Pancreas (tissue), 10 donors: ENCODE results near the gene AKR1C1. TPM values are rescaled to one million over a fixed set of nuclear protein-coding genes. Genes with fewer than 3 reads are reported as not detected.
"Not testable (repeated sequence)": the region's sequence is repeated elsewhere in the genome, so short reads cannot be mapped to it uniquely, and the experiment has no call there.

Source experiments
- ATAC-seq, 4 donors: fragments of 200-7000 bp; cut with Tn5 transposase; one replicate each; pipeline versions ENCODE4 v1.8.0 to v1.9.1; 2020; ENCODE audit warnings: mild to moderate bottlenecking in 4 of 4, moderate library complexity in 4 of 4
- DNase-seq, 6 donors: peaks; one replicate each; pipeline ENCODE4 v3.0.0-alpha.2; 2020
- FAIRE-seq: peaks from 2 replicates; lab custom pipeline; 2012; peaks lifted over from hg19 to GRCh38; lab: Jason Lieb, UNC
- H3K27ac ChIP-seq, 4 donors: fragments of 200-600 bp; sonication (generic); 1 replicate in 3 of 4; 2 replicates in 1 of 4; pipeline versions ENCODE4 v1.5.0 to v1.8.0; 2020
- H3K27me3 ChIP-seq, 4 donors: fragments of 200-600 bp; one replicate each; pipeline ENCODE4 v1.8.0; 2021
- H3K36me3 ChIP-seq, 3 donors: fragments of 200-600 bp; sonication (generic) in 1 of 3; one replicate each; pipeline versions ENCODE4 v1.5.0 to v1.8.0; 2020 to 2021
- H3K4me1 ChIP-seq, 3 donors: fragments of 200-600 bp; one replicate each; pipeline ENCODE4 v1.8.0; 2021
- H3K4me3 ChIP-seq, 4 donors: fragments of 200-600 bp; sonication (generic) in 2 of 4; one replicate each; pipeline versions ENCODE4 v1.5.0 to v1.8.0; 2020 to 2021
- H3K9me3 ChIP-seq, 4 donors: fragments of 200-600 bp; one replicate each; pipeline ENCODE4 v1.8.0; 2021
- WGBS, 2 donors: extraction: QIAGEN DNeasy Blood & Tissue Kit; methylation state at CpG; one replicate each; pipeline ENCODE4 v1.1.7; 2013; 5-methylcytosine and 5-hydroxymethylcytosine counted together
- intact Hi-C, 3 donors: fragments of 100-400 bp; cut with DNase I; formaldehyde crosslinking; loops; one replicate each; pipeline versions ENCODE4 v1.11.1 to v1.14.2; 2022
- polyA plus RNA-seq, 2 donors: library from polyadenylated mRNA; stranded (reverse); fragments of 200-250 nt; gene quantifications; one replicate each; pipeline ENCODE4 v1.2.3, GENCODE V29; 2013
- total RNA-seq, 6 donors: library from RNA; stranded (reverse); fragmentation: NEBNext Ultra II Directional in 4 of 6; extraction: Animal tissue kit (Norgen Biotek cat#: 25700) in 4 of 6; gene quantifications; one replicate each; pipeline versions ENCODE4 v1.2.1 to v1.2.4, GENCODE V29; 2021 to 2023
- TF ChIP-seq, protein P1 (sequence below), 4 donors: fragments of 200-600 bp; sonication (generic) in 3 of 4; IDR thresholded peaks; one replicate each; pipeline versions ENCODE4 v1.5.0 to v1.8.0; 2021; ENCODE audit warnings: antibody characterized with exemption in 4 of 4
- donor health status: healthy with polysubstance abuse.
- donor health status: DM: no; HTN: no; CAD: no; lungs with moderate emphysema.
- donor health status: DM: no; HTN: no; CAD: no.
- donor health status: control.
- donor health status: control.
- donor health status: Bipolar disorder and iron deficiency.
- donor health status: DM: yes; HTN: yes; CAD: no.
- donor health status: DM: no; HTN: no; CAD: no.
- donor health status: DM: no; HTN: no; CAD: no.
- donor health status: DM: yes; HTN: yes; CAD: no.

Gene AKR1C1
- 10 to 100 TPM in 2 of 6 donors, 1 to 10 TPM in 4; 4.1 to 17.4 (median 8.8) TPM for total RNA-seq
- 10 to 100 TPM in 1 of 2 donors, 1 to 10 TPM in 1; 9.2 to 11.8 TPM for polyA plus RNA-seq

DNA sequence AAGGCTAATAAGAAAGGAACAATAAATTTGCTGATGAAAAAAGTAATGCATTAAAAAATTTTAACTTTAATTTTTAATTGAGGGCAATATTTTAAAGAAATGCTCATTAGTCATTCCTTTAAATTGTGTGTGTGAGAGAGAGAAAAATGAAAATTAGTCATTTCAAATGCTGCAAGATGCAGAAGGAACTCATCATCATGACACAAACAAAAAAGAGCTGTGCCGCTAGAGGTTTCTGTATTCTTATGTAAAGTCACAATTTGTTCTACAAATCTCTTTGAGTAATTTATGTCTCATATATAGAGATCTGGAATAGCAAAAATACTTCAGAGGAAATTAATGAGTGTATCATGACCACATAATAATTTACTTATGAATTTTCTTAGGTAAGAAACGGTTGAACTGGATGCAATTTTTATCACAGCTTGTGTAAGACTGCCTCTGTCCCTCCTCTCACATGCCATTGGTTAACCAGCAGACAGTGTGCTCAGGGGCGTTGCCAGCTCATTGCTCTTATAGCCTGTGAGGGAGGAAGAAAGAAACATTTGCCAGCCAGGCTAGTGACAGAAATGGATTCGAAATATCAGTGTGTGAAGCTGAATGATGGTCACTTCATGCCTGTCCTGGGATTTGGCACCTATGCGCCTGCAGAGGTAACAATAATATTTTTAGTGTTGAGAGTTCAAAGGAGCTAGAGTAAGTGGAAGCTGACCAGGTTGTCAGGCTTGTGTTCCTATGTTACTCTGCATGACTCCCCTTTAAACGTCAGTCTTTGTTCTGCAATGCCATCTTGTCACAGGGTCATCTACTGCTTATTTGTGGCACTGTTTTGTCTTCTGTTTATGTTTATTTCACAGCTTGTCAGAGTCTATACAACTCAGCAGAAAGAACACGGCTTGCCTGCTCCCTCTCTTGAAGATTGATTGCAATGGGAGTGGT, at the start of gene AKR1C1:
TSS of gene AKR1C1 (plus strand) at position 540 of the 939 bp plus-strand sequence. CDS start at position 570, 30 bp downstream.
- peak in 1 of 6 donors; percentile 24 for DNase-seq
- H3K9me3 ChIP-seq, H3K27me3 ChIP-seq, H3K27ac ChIP-seq, H3K4me1 ChIP-seq, intact Hi-C loops, H3K36me3 ChIP-seq: not testable (repeated sequence)
- ATAC-seq, result peak; percentile 96 to 99 (median 99)
- FAIRE-seq, result peak; percentile 57
- WGBS, 2 donors, result 20 to 28% methylated on average over 6 of the region's 7 CpGs
- peak within 1 kb of the TSS in 1 of 4 donors; percentile 25 for H3K4me3 ChIP-seq

DNA sequence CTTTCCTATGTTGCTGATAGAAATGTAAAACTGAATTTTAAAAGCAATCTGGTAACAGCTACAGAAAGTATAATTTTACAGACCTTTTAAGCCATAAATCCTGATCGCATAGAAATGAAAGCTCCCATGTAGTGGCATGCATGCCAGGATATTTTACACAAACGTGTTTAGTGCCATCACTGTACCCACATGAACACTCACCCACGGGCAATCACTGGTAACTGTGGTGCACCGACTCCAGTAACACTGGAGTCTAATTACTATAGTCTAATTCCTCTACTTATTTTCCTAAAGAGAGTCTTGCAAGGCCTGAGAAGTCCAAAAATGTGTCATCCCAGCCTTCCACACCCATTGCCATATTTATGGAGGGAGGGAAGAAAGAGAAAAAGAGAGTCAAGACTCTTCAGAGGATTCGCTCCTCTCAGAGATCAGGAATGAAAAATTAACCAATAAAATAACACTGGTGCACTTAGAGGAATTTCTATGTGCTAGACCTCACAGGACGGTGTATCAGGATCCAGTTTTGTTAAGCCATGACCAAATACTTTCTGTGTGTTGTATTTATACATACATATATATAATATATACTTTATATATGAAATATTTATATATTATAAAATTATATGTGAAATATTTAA, 48.9 kb upstream of the AKR1C1 start:
- Histone ChIP-seq H3K4me3 (no peak overlapping the region), H3K27ac (no peak overlapping the region), H3K27me3 (no peaks in the 10 kb centered on the region), H3K9me3 (no peaks in the 10 kb centered on the region), H3K36me3 (no peaks in the 10 kb centered on the region), H3K4me1 (no peaks in the 10 kb centered on the region)
- FAIRE-seq (no peak), DNase-seq (no peak), ATAC-seq (no peak)
- intact Hi-C loops, result no loop called here
- 86 to 91% methylated on average over 6 of the region's 6 CpGs for WGBS, 2 donors
- TF ChIP-seq, protein P1, sequence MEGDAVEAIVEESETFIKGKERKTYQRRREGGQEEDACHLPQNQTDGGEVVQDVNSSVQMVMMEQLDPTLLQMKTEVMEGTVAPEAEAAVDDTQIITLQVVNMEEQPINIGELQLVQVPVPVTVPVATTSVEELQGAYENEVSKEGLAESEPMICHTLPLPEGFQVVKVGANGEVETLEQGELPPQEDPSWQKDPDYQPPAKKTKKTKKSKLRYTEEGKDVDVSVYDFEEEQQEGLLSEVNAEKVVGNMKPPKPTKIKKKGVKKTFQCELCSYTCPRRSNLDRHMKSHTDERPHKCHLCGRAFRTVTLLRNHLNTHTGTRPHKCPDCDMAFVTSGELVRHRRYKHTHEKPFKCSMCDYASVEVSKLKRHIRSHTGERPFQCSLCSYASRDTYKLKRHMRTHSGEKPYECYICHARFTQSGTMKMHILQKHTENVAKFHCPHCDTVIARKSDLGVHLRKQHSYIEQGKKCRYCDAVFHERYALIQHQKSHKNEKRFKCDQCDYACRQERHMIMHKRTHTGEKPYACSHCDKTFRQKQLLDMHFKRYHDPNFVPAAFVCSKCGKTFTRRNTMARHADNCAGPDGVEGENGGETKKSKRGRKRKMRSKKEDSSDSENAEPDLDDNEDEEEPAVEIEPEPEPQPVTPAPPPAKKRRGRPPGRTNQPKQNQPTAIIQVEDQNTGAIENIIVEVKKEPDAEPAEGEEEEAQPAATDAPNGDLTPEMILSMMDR (IDR thresholded peaks at IDR 0.05), result no peak

DNA sequence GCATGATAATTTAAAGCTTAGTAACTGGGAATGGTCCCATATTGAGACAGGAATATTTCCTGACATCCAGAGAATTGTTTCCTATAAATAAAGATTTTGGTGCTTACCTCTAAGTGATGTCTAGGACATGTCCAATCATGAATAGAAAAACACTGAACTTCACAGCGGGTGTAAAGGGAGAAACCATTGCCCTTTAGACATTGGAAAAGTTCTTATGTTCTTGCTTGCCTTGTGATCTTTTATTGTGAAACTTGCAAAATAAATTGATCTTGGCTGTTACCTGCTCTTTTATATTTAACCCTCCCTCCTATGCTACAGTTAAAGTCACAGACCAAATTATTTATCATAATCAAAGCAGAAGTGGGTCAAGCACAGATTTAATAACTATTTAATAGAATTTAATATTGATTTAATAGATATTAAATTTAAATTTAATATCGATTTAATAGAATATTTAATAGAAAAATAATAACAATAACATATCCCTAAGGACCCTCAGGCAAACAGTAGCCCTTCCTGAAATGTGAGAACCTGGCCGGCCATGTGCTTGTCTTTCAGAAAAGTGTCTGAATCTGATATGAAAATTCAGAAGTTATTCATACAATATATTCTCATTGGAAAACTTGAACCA, 47.0 kb upstream of the AKR1C1 start:
- ATAC-seq, result no peak
- TF ChIP-seq, protein P1 (IDR thresholded peaks at IDR 0.05), result no peak

DNA sequence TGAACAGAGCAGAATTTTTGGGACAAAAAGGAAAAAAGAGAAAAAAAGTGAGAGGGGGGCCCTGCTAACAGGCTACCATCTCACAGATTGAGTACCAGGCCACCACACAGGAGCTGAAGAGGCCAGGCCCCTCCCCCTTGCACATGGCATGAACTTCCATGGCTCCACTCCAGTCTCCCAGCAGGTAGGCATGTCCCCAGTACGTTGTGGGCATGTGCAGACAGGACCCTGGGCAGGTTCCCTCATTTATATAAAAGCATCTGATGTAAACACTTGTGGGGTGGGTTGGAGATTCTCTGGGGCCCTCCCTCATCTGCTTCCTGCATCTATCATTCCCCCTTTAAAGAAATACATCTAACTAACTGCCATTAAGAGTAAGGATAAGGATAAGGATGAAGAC, 45.0 kb upstream of the AKR1C1 start:
- H3K4me1 ChIP-seq, result no peaks in the 10 kb centered on the region
- TF ChIP-seq, protein P1 (IDR thresholded peaks at IDR 0.05), result no peak
- ATAC-seq (no peak), DNase-seq (no peak), FAIRE-seq (no peak)
- H3K4me3 ChIP-seq, result no peak overlapping the region
- no peaks in the 10 kb centered on the region for H3K27me3 ChIP-seq
- 74 to 76% methylated on average over 1 of the region's 1 CpG for WGBS, 2 donors
- H3K9me3 ChIP-seq, result no peaks in the 10 kb centered on the region
- intact Hi-C loops, result no loop called here
- H3K36me3 ChIP-seq, result no peaks in the 10 kb centered on the region
- H3K27ac ChIP-seq, result no peak overlapping the region

More for the DNA sequence above, 47.0 kb upstream of the AKR1C1 start:
- Histone ChIP-seq H3K36me3 (no peaks in the 10 kb centered on the region), H3K9me3 (no peaks in the 10 kb centered on the region), H3K27ac (no peak overlapping the region), H3K4me1 (no peaks in the 10 kb centered on the region), H3K27me3 (no peaks in the 10 kb centered on the region), H3K4me3 (no peak overlapping the region)
- WGBS, 2 donors, result 78 to 85% methylated on average over 3 of the region's 3 CpGs
- DNase-seq, result no peak
- intact Hi-C loops, result no loop called here
- FAIRE-seq, result no peak

DNA sequence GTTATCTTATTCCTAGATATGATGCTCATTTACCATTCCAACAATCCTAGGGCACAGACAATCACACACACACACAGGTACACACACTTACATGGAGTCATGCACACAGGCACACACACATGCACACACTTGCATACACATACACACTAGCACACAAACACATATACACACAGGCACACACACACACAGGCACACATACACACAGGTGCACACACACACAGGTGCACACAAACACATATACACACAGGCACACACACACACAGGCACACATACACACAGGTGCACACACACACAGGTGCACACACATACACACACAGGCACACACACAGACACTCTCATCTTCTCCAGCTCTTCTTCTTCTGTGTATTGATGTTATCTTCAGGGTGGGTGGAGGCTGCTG, 38.7 kb upstream of the AKR1C1 start:
- intact Hi-C loops, FAIRE-seq, H3K9me3 ChIP-seq: not testable (repeated sequence)

More for the DNA sequence above, 38.7 kb upstream of the AKR1C1 start:
- H3K4me1 ChIP-seq, H3K36me3 ChIP-seq, H3K27ac ChIP-seq, H3K27me3 ChIP-seq, ATAC-seq, H3K4me3 ChIP-seq, DNase-seq: not testable (repeated sequence)
